Activated B cell treated with CpG ODN at 0.5 μM for 24 hours (primary cell): Measurements from ENCODE around the gene FALEC. TPM values are rescaled to one million over a fixed set of nuclear protein-coding genes. Genes with fewer than 3 reads are reported as not detected.
A peak's percentile ranks its signal among the peaks of the same experiment; 100 is the strongest.

Experiments
- ATAC-seq: fragments of 200-7000 bp; cut with Tn5 transposase; one replicate; pipeline ENCODE4 v1.10.0; 2021; ENCODE audit warnings: low read depth, mild to moderate bottlenecking, moderate library complexity
- CTCF ChIA-PET: fragments of 350-600 bp; sonication (Branson Sonifier 250); formaldehyde crosslinking; loops from one replicate; lab custom pipeline; 2021; ENCODE audit warnings: antibody characterized with exemption; lab: Charles Lee
- POLR2A ChIA-PET: fragments of 350-600 bp; sonication (Branson Sonifier 250); formaldehyde crosslinking; loops from one replicate; lab custom pipeline; 2021; ENCODE audit warnings: antibody characterized with exemption; lab: Charles Lee
- DNase-seq: peaks from one replicate; pipeline ENCODE4 v3.0.0; 2022
- H3K27ac Mint-ChIP-seq: one replicate; pipeline ENCODE4 v1.8.0; 2020; ENCODE audit warnings: mixed read lengths
- H3K27me3 Mint-ChIP-seq: one replicate; pipeline ENCODE4 v1.8.0; 2021; ENCODE audit warnings: mixed read lengths
- H3K36me3 Mint-ChIP-seq: one replicate; pipeline ENCODE4 v1.8.0; 2021; ENCODE audit warnings: low read depth, mixed read lengths
- H3K4me1 Mint-ChIP-seq: one replicate; pipeline ENCODE4 v1.8.0; 2021; ENCODE audit warnings: mixed read lengths
- H3K4me3 Mint-ChIP-seq: one replicate; pipeline ENCODE4 v1.8.0; 2020; ENCODE audit warnings: mild to moderate bottlenecking, mixed read lengths
- H3K9me3 Mint-ChIP-seq: one replicate; pipeline ENCODE4 v1.8.0; 2020; ENCODE audit warnings: mixed read lengths
- CTCF ChIP-seq: fragments of 200-600 bp; IDR thresholded peaks from one replicate; pipeline ENCODE4 v1.8.0; 2022; ENCODE audit warnings: antibody characterized with exemption, mild to moderate bottlenecking
- intact Hi-C: fragments of 100-400 bp; cut with micrococcal nuclease; formaldehyde crosslinking; loops from one replicate; pipeline ENCODE4 v1.15.1; 2024
- total RNA-seq: library from RNA; stranded (reverse); gene quantifications from 2 replicates; pipeline ENCODE4 v1.2.3, GENCODE V29; 2022

FALEC gene
- total RNA-seq, 1 donor from 2014 or later, result 1.1 TPM

DNA sequence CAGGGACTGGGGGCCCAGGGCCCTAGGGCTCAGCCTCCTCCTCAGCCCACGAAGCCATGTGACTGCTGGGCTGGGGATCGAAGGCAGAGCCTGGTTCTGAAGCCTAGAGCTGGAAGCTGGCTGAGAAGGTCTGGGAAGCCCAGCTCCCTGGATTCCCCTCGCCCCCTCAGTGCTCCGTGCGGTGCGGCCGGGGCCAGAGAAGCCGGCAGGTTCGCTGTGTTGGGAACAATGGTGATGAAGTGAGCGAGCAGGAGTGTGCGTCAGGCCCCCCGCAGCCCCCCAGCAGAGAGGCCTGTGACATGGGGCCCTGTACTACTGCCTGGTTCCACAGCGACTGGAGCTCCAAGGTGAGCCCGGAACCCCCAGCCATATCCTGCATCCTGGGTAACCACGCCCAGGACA lies 42.8 kb downstream of the FALEC start:
- H3K4me1 Mint-ChIP-seq, result peaks cover 29% of the 10 kb centered on the region
- ATAC-seq, result no peak
- TF ChIP-seq CTCF, result no peak
- ChIA-PET POLR2A (interaction anchor here (0.6 to 14.0 kb wide), 3 partner anchors 18 to 584 kb away, joined by 3 to 1106 read pairs (median 3); partner anchors contain the start of gene MCL1), CTCF (interaction anchor here (1.0 to 13.3 kb wide), 4 partner anchors 10 to 93 kb away, joined by 3 to 358 read pairs (median 100); partner anchors contain the start of gene MCL1)
- H3K4me3 Mint-ChIP-seq, result no peak overlapping the region
- H3K27me3 Mint-ChIP-seq, result no peaks in the 10 kb centered on the region
- no peak for DNase-seq
- intact Hi-C loops, result no loop called here
- H3K27ac Mint-ChIP-seq, result no peak overlapping the region
- no peaks in the 10 kb centered on the region for H3K36me3 Mint-ChIP-seq
- no peaks in the 10 kb centered on the region for H3K9me3 Mint-ChIP-seq

DNA sequence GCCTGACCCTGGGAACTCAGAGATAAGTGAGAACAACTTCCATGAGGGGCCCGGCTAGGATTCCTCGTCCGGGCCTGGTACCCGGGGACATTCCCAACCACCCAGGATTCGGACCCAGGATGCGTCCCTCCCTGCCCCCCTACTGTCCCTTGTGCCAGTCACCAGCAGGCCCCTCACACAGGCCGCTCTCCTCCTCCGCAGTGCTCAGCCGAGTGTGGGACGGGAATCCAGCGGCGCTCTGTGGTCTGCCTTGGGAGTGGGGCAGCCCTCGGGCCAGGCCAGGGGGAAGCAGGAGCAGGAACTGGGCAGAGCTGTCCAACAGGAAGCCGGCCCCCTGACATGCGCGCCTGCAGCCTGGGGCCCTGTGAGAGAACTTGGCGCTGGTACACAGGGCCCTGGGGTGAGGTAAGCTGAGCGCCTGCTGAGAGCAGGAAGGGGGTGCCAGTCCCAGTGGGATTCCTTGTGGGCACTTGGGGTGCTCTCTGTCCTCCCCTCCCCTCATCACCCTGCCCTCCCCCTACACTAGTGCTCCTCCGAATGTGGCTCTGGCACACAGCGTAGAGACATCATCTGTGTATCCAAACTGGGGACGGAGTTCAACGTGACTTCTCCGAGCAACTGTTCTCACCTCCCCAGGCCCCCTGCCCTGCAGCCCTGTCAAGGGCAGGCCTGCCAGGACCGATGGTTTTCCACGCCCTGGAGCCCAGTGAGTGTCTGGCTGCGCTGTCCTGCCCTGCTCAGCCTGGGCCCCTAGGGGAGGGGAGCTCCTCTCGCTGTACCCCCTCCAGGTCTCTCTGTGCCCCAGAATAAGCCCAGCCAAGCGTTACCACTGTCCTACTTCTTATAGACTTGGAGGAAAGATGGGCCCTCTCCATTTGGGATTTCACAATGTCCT lies 43.5 kb downstream of the FALEC start:
- POLR2A ChIA-PET, result interaction anchor here (0.6 to 14.0 kb wide), 7 partner anchors 10 to 583 kb away, joined by 3 to 1106 read pairs (median 11); partner anchors contain the start of genes ADAMTSL4, ENSA and MCL1
- Mint-ChIP-seq H3K4me1 (peaks cover 36% of the 10 kb centered on the region), H3K36me3 (no peaks in the 10 kb centered on the region), H3K4me3 (no peak overlapping the region), H3K9me3 (no peaks in the 10 kb centered on the region), H3K27ac (no peak overlapping the region), H3K27me3 (no peaks in the 10 kb centered on the region)
- CTCF ChIA-PET, result interaction anchor here (0.7 to 13.3 kb wide), 13 partner anchors 8 to 447 kb away, joined by 3 to 358 read pairs (median 4); partner anchors contain the start of genes ENSA, FALEC, MCL1 and MINDY1
- no peak for TF ChIP-seq CTCF
- ATAC-seq (no peak), DNase-seq (no peak)
- intact Hi-C loops, result no loop called here

DNA sequence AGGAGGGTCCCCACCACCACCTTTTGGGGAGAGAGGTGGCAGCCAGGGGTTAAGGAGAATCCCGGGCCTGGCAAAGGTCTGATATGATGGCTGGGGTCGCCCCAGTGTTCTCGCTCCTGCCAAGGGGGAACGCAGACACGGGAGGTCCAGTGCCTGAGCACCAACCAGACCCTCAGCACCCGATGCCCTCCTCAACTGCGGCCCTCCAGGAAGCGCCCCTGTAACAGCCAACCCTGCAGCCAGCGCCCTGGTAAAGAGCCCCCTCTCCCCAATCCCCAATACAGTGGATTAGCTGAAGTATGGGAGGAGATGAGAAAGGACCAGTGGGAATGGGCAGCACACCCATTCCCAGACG lies 44.1 kb downstream of the FALEC start:
- intact Hi-C loops, result loop anchor here (1.0 to 10.0 kb wide), 5 partner anchors 42 to 448 kb away; partner anchors contain the start of genes CTSS, ENSA, FALEC and MINDY1
- Mint-ChIP-seq H3K4me1 (peaks cover 42% of the 10 kb centered on the region), H3K9me3 (no peaks in the 10 kb centered on the region), H3K36me3 (no peaks in the 10 kb centered on the region), H3K27ac (no peak overlapping the region), H3K27me3 (no peaks in the 10 kb centered on the region), H3K4me3 (no peak overlapping the region)
- DNase-seq (no peak), ATAC-seq (no peak)
- ChIA-PET POLR2A (interaction anchor here (0.6 to 14.0 kb wide), 6 partner anchors 8 to 69 kb away, joined by 3 to 1106 read pairs (median 100); partner anchors contain the start of genes ADAMTSL4, ENSA and MCL1), CTCF (interaction anchor here (0.6 to 13.3 kb wide), 16 partner anchors 8 to 447 kb away, joined by 3 to 358 read pairs (median 4); partner anchors contain the start of genes ENSA, FALEC, MCL1 and MINDY1)
- no peak for TF ChIP-seq CTCF

- TF ChIP-seq CTCF, result peak; percentile 91
- Mint-ChIP-seq H3K4me1 (peaks cover 46% of the 10 kb centered on the region), H3K27ac (peak overlapping the region; percentile 50), H3K27me3 (no peaks in the 10 kb centered on the region), H3K9me3 (no peaks in the 10 kb centered on the region), H3K36me3 (no peaks in the 10 kb centered on the region), H3K4me3 (peak overlapping the region; percentile 96)
- DNase-seq (peak; percentile 69), ATAC-seq (no peak)
- CTCF ChIA-PET, result interaction anchor here (0.6 to 13.3 kb wide), 25 partner anchors 8 to 446 kb away, joined by 3 to 358 read pairs (median 4); partner anchors contain the start of genes ENSA, FALEC, MCL1 and MINDY1
- intact Hi-C loops, result loop anchor here (1.0 to 10.0 kb wide), 5 partner anchors 43 to 447 kb away; partner anchors contain the start of genes CTSS, ENSA, FALEC and MINDY1
- POLR2A ChIA-PET, result interaction anchor here (0.6 to 14.0 kb wide), 7 partner anchors 9 to 137 kb away, joined by 3 to 1106 read pairs (median 11); partner anchors contain the start of genes ADAMTSL4, ENSA, GOLPH3L and MCL1
These were observed 44.5 kb downstream of the FALEC start for GRCh38 chr1:150560011-150560438.
